H1 (cell line): ENCODE measurements around the gene TCAP. TPM values are rescaled to one million over a fixed set of nuclear protein-coding genes. Genes with fewer than 3 reads are reported as not detected.

ENCODE experiments used
- CTCF ChIA-PET: fragments of 300-600 bp; sonication (Branson Sonifier 250); formaldehyde crosslinking; loops from one replicate; lab custom pipeline; 2021; ENCODE audit not compliant: partially characterized antibody; lab: Charles Lee
- POLR2A ChIA-PET: fragments of 300-600 bp; sonication (Branson Sonifier 250); formaldehyde crosslinking; loops from one replicate; lab custom pipeline; 2021; ENCODE audit warnings: inconsistent platforms; ENCODE audit not compliant: partially characterized antibody; lab: Charles Lee
- DNase-seq, 2 experiments: peaks; one replicate each; pipeline versions ENCODE4 v3.0.0 to v3.0.0-alpha.2; 2010 to 2022; ENCODE audit warnings: low spot score in 2 of 2, low read depth in 1 of 2, mixed read lengths in 1 of 2
- FAIRE-seq: peaks from 2 replicates; lab custom pipeline; 2011; peaks lifted over from hg19 to GRCh38; lab: Jason Lieb, UNC
- H2AFZ ChIP-seq: 2 replicates; pipeline ENCODE4 v1.8.1; 2012; ENCODE audit warnings: low read length, inconsistent platforms
- H2AK5ac ChIP-seq: 2 replicates; pipeline ENCODE4 v1.6.1; 2013; ENCODE audit warnings: low read depth, low read length
- H2BK120ac ChIP-seq: replicated peaks from 2 replicates; pipeline ENCODE3; 2013; ENCODE audit warnings: low read depth, low read length, inconsistent platforms
- H2BK12ac ChIP-seq: 2 replicates; pipeline ENCODE4 v1.6.1; 2013; ENCODE audit warnings: low read depth, low read length
- H2BK15ac ChIP-seq: 2 replicates; pipeline ENCODE4 v1.6.1; 2013; ENCODE audit warnings: low read length
- H2BK20ac ChIP-seq: 2 replicates; pipeline ENCODE4 v1.6.1; 2013; ENCODE audit warnings: low read length
- H2BK5ac ChIP-seq: 2 replicates; pipeline ENCODE4 v1.6.1; 2013; ENCODE audit warnings: low read depth, low read length
- H3K14ac ChIP-seq: 2 replicates; pipeline ENCODE4 v1.6.1; 2013; ENCODE audit warnings: inconsistent platforms; ENCODE audit not compliant: insufficient read length
- H3K18ac ChIP-seq: 2 replicates; pipeline ENCODE4 v1.6.1; 2013; ENCODE audit warnings: low read length; ENCODE audit errors: extremely low read depth
- H3K23ac ChIP-seq: 2 replicates; pipeline ENCODE4 v1.6.1; 2013; ENCODE audit warnings: inconsistent platforms; ENCODE audit not compliant: insufficient read length
- H3K23me2 ChIP-seq: 2 replicates; pipeline ENCODE4 v1.6.1; 2013; ENCODE audit warnings: low read depth, low read length
- H3K27ac ChIP-seq: 2 replicates; pipeline ENCODE4 v1.6.1; 2011; ENCODE audit warnings: low read depth, low read length, inconsistent platforms
- H3K27me3 ChIP-seq, 4 experiments: replicated peaks in 1 of 4; 1 replicate in 1 of 4; 2 replicates in 3 of 4; pipeline versions ENCODE4 v1.6.1 to v1.8.1; 2011 to 2013; ENCODE audit warnings: low read length in 3 of 4, mild to moderate bottlenecking in 3 of 4, inconsistent platforms in 2 of 4, mixed read lengths in 2 of 4, moderate library complexity in 1 of 4; ENCODE audit not compliant: control insufficient read depth in 3 of 4, insufficient read depth in 3 of 4; ENCODE audit errors: extremely low read depth in 1 of 4
- H3K36me3 ChIP-seq, 4 experiments: 2 replicates each; pipeline versions ENCODE4 v1.6.1 to v1.8.1; 2011 to 2013; ENCODE audit warnings: mild to moderate bottlenecking in 4 of 4, low read length in 3 of 4, moderate library complexity in 2 of 4, control low read depth in 1 of 4, inconsistent platforms in 1 of 4; ENCODE audit not compliant: insufficient read depth in 4 of 4, control insufficient read depth in 2 of 4
- H3K4ac ChIP-seq: replicated peaks from 2 replicates; pipeline ENCODE3; 2013; ENCODE audit warnings: low read length, low read depth, mixed read lengths, inconsistent platforms; ENCODE audit not compliant: insufficient read length
- H3K4me1 ChIP-seq, 4 experiments: replicated peaks in 1 of 4; 1 replicate in 1 of 4; 2 replicates in 3 of 4; pipeline versions ENCODE4 v1.6.1 to v1.8.1; 2011 to 2013; ENCODE audit warnings: low read length in 3 of 4, inconsistent platforms in 2 of 4, mixed read lengths in 1 of 4; ENCODE audit not compliant: insufficient read depth in 4 of 4, control insufficient read depth in 3 of 4
- H3K4me2 ChIP-seq, 2 experiments: 2 replicates each; pipeline versions ENCODE4 v1.6.1 to v1.8.1; 2011 to 2013; ENCODE audit warnings: low read depth in 2 of 2, low read length in 2 of 2, control low read depth in 1 of 2, inconsistent platforms in 1 of 2, mild to moderate bottlenecking in 1 of 2; ENCODE audit not compliant: insufficient read depth in 1 of 2
- H3K4me3 ChIP-seq, 4 experiments: fragments of 200-600, 300-600 bp in 1 of 4; sonication (generic), shearing (Covaris generic), sonication (Bioruptor Twin) in 1 of 4; 2 replicates each; pipeline versions ENCODE4 v1.5.1 to v1.8.1; 2011 to 2016; ENCODE audit warnings: low read length in 4 of 4, low read depth in 3 of 4, control low read depth in 2 of 4, inconsistent platforms in 2 of 4, mild to moderate bottlenecking in 2 of 4, mixed read lengths in 1 of 4, moderate library complexity in 1 of 4; ENCODE audit not compliant: insufficient read depth in 2 of 4; ENCODE audit errors: extremely low read depth in 1 of 4
- H3K56ac ChIP-seq: replicated peaks from 2 replicates; pipeline ENCODE3; 2013; ENCODE audit warnings: low read depth, mild to moderate bottlenecking, mixed read lengths, low read length, inconsistent platforms; ENCODE audit not compliant: insufficient read length
- H3K79me1 ChIP-seq: 2 replicates; pipeline ENCODE4 v1.6.1; 2013; ENCODE audit warnings: low read depth, low read length, control low read depth
- H3K79me2 ChIP-seq, 2 experiments: 2 replicates each; pipeline versions ENCODE4 v1.6.1 to v1.8.1; 2012 to 2013; ENCODE audit warnings: low read length in 2 of 2, mild to moderate bottlenecking in 2 of 2, inconsistent platforms in 1 of 2; ENCODE audit not compliant: insufficient read depth in 2 of 2, control insufficient read depth in 1 of 2
- H3K9ac ChIP-seq, 4 experiments: replicated peaks in 1 of 4; 1 replicate in 1 of 4; 2 replicates in 3 of 4; pipeline versions ENCODE4 v1.6.1 to v1.8.1; 2011 to 2013; ENCODE audit warnings: low read depth in 3 of 4, low read length in 3 of 4, control low read depth in 2 of 4, mild to moderate bottlenecking in 2 of 4, moderate library complexity in 2 of 4, inconsistent platforms in 1 of 4; ENCODE audit errors: extremely low read depth in 1 of 4
- H3K9me3 ChIP-seq, 2 experiments: 2 replicates each; pipeline versions ENCODE4 v1.6.1 to v1.8.1; 2012 to 2013; ENCODE audit warnings: mild to moderate bottlenecking in 2 of 2, moderate library complexity in 2 of 2, control low read depth in 1 of 2, inconsistent platforms in 1 of 2, low read depth in 1 of 2, low read length in 1 of 2, mixed read lengths in 1 of 2; ENCODE audit not compliant: insufficient read depth in 2 of 2
- H4K20me1 ChIP-seq, 2 experiments: replicated peaks in 1 of 2; 2 replicates each; pipeline versions ENCODE3 to v1.8.1; 2011 to 2013; ENCODE audit warnings: inconsistent platforms in 2 of 2, low read length in 2 of 2, mild to moderate bottlenecking in 1 of 2; ENCODE audit not compliant: insufficient read depth in 2 of 2, control insufficient read depth in 1 of 2
- H4K5ac ChIP-seq: 2 replicates; pipeline ENCODE4 v1.6.1; 2013; ENCODE audit warnings: low read length, low read depth, mixed read lengths, inconsistent platforms; ENCODE audit not compliant: insufficient read length
- H4K8ac ChIP-seq: 2 replicates; pipeline ENCODE4 v1.8.0; 2013; ENCODE audit warnings: mild to moderate bottlenecking, moderate library complexity, low read length, inconsistent platforms; ENCODE audit not compliant: insufficient read depth; ENCODE audit errors: extremely low read depth
- H4K91ac ChIP-seq: replicated peaks from 2 replicates; pipeline ENCODE3; 2013; ENCODE audit warnings: low read length, mixed read lengths, inconsistent platforms; ENCODE audit not compliant: insufficient read length
- BACH1 ChIP-seq: IDR thresholded peaks from 2 replicates; pipeline ENCODE4 v1.6.1; 2012; ENCODE audit warnings: low read length, improper control_type of control experiment
- NANOG ChIP-seq: IDR thresholded peaks from 2 replicates; pipeline ENCODE4 v1.6.1; 2011; ENCODE audit warnings: low read length, low read depth, mild to moderate bottlenecking, inconsistent platforms; ENCODE audit not compliant: insufficient read depth, poor library complexity, severe bottlenecking
- SAP30 ChIP-seq: fragments of 300-600 bp; sonication (generic); IDR thresholded peaks from 2 replicates; pipeline ENCODE4 v1.7.1; 2012; ENCODE audit warnings: low read length, moderate library complexity, mild to moderate bottlenecking, inconsistent platforms; ENCODE audit not compliant: insufficient read depth, insufficient replicate concordance
- TAF1 ChIP-seq: IDR thresholded peaks from 2 replicates; pipeline ENCODE4 v1.6.1; 2011; ENCODE audit warnings: mild to moderate bottlenecking, low read depth, low read length
- TBP ChIP-seq: IDR thresholded peaks from 2 replicates; pipeline ENCODE4 v1.6.1; 2011; ENCODE audit warnings: low read depth, low read length, improper control_type of control experiment
- WGBS, 2 experiments: shearing (Covaris generic) in 1 of 2; methylation state at CpG; one replicate each; pipeline versions ENCODE4 v1.1.6 to v1.1.7; 2013 to 2015; ENCODE audit warnings: low lambda C conversion rate in 2 of 2, mixed read lengths in 2 of 2, inconsistent platforms in 1 of 2, low coverage in 1 of 2, missing lambda C conversion rate in 1 of 2; ENCODE audit not compliant: insufficient replicate concordance in 2 of 2, insufficient coverage in 1 of 2, insufficient read length in 1 of 2; ENCODE audit errors: extremely low coverage in 1 of 2, missing lambda C conversion rate in 1 of 2; 5-methylcytosine and 5-hydroxymethylcytosine counted together
- polyA plus RNA-seq, 7 experiments: library from polyadenylated mRNA; depleted of rRNA in 3 of 7; stranded (reverse) in 5 of 7; unstranded in 2 of 7; fragments of >200 nt in 5 of 7; fragments of 200-250 nt in 2 of 7; gene quantifications; 1 replicate in 5 of 7; 2 replicates in 1 of 7; 4 replicates in 1 of 7; pipeline versions ENCODE4 v1.2.1 to v1.2.3, GENCODE V29; 2011 to 2013; ENCODE audit warnings: missing spikeins in 2 of 7, mixed read lengths in 2 of 7
- total RNA-seq: library from RNA; stranded (reverse); fragmentation: NEBNext Ultra II Directional; extraction: Animal tissue kit (Norgen Biotek cat#: 25700); gene quantifications from 2 replicates; pipeline ENCODE4 v1.2.1, GENCODE V29; 2021

TCAP gene
- total and polyA plus RNA-seq, 2 of the 8 experiments (the other 6 are each of a cell fraction or from before 2014, with no cell fraction given) = 0.82 to 1.4 TPM

DNA sequence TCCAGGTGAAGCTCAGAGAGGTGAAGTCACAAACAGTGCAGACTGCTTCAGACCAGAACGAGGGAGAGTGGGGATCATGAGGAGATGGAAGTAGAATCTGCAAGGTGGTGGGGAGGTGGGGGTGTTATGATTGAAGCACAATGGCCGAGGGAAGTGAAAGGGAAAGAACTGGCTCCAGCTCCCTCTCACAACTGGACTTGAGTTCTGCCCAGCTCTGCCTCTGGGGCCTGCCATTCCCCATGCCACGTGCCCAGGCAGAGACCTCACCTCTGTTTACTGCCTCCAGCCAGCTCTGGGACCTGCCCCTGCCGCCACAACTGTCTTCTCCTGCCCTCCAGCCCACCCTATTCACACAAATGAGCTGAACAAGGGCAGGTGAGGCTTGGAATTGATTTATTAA lies 5.6 kb downstream of the TCAP start:
- POLR2A ChIA-PET = interaction anchor here (0.6 to 32.5 kb wide), 13 partner anchors 20 to 79 kb away, joined by 3 to 708 read pairs (median 4); partner anchors contain the start of genes ERBB2 and PGAP3
- H3K27me3 ChIP-seq = peaks cover 0 to 25% (median 6%) of the 10 kb centered on the region in 4 experiments; a peak in 4 of 7 replicates

More for the DNA sequence above, 5.6 kb downstream of the TCAP start:
- no peak overlapping the region for H4K8ac ChIP-seq
- FAIRE-seq (no peak), DNase-seq (no peak)
- H3K14ac ChIP-seq = no peak overlapping the region
- no peak overlapping the region for H2BK12ac ChIP-seq
- H3K79me2 ChIP-seq = no peaks in the 10 kb centered on the region
- H2AK5ac ChIP-seq = peak overlapping the region; percentile 71; the same call in 1 of the 2 replicates
- no peak overlapping the region for H2BK120ac ChIP-seq
- no peak overlapping the region for H3K56ac ChIP-seq
- no peak overlapping the region for H4K91ac ChIP-seq
- H3K23ac ChIP-seq = no peak overlapping the region
- no peak overlapping the region for H3K27ac ChIP-seq
- H3K18ac ChIP-seq = no peak overlapping the region
- no peak overlapping the region for H2AFZ ChIP-seq
- no peaks in the 10 kb centered on the region for H3K9me3 ChIP-seq
- no peaks in the 10 kb centered on the region for H3K36me3 ChIP-seq
- CTCF ChIA-PET = interaction anchor here (0.7 to 52.4 kb wide), 21 partner anchors 11 to 641 kb away, joined by 3 to 1885 read pairs (median 5); partner anchors contain the start of genes ERBB2, MIEN1, PGAP3 and PPP1R1B
- H3K4me1 ChIP-seq = peaks cover 0 to 27% (median 19%) of the 10 kb centered on the region in 4 experiments; a peak in 6 of 7 replicates
- no peak overlapping the region; the same call in 1 of the 2 replicates for H2BK20ac ChIP-seq
- no peaks in the 10 kb centered on the region for H3K79me1 ChIP-seq
- H3K4me2 ChIP-seq = no peak overlapping the region
- H3K9ac ChIP-seq = peak overlapping the region in 1 of 4 experiments; percentile 6; a peak in 2 of 7 replicates
- no peak overlapping the region for H4K5ac ChIP-seq
- H2BK15ac ChIP-seq = no peak overlapping the region
- 78% methylated on average over 4 of the region's 4 CpGs; no CpG with 5 or more reads in 1 of the 2 experiments for WGBS, 2 experiments
- no peak overlapping the region for H3K4me3 ChIP-seq
- no peak overlapping the region for H3K4ac ChIP-seq
- TF ChIP-seq TBP = no peak
- no peak for TF ChIP-seq NANOG
- TF ChIP-seq SAP30 = no peak
- TF ChIP-seq TAF1 = no peak
- TF ChIP-seq BACH1 = no peak
- H4K20me1 ChIP-seq = peaks cover 0 to 2% of the 10 kb centered on the region in 2 experiments
- H3K23me2 ChIP-seq = peaks cover 11% of the 10 kb centered on the region; the same call in 1 of the 2 replicates
- H2BK5ac ChIP-seq = no peak overlapping the region
